ENCODE data around the gene KCNJ15.

Gene KCNJ15

DNA sequence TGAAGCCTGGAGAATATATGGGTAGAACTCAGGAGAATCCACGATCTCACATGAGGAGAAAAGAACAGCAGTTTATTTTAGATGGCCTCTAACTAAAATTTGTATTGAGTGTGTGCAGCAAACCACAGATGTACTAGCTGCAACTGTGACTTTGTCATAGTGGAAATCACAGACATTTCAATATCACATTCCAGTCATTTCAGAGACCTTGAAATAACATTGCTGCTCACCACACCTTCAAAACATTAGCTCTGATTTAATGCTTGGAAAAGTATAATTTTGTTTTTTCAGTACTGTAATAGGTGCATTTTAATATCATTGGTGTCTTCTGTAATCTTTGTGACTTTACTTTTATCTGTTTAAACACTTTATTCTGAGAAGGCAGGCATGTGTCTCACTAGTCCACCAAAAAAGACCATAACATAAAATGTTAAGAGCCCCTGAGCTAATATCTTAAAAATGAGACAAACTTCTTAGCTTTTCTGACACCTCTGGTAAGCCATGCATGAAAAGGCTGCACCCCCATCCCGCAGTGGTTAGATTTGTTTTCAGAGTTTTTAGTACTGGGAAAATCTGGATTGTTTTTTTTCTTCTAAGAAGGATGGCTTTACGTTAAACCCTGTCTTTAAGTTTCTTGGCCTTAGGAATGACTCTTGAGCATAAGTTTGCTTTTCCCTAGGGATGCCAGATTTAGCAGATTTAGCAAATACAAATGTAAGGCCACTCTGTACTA, 30.1 kb downstream of the KCNJ15 start:
- no peak for TF ChIP-seq MYC (IDR thresholded peaks at IDR 0.05; ENCODE audit: low read depth, low read length)
- TF ChIP-seq POLR2A (IDR thresholded peaks at IDR 0.05; ENCODE audit: extremely low read depth, insufficient read length), result no peak
- no peak for TF ChIP-seq CTCF (IDR thresholded peaks at IDR 0.05; ENCODE audit: low read depth, low read length)
- no peak for DNase-seq (ENCODE audit: low read depth)
- no peak overlapping the region for H3K4me3 ChIP-seq (ENCODE audit: low read depth, low read length)

DNA sequence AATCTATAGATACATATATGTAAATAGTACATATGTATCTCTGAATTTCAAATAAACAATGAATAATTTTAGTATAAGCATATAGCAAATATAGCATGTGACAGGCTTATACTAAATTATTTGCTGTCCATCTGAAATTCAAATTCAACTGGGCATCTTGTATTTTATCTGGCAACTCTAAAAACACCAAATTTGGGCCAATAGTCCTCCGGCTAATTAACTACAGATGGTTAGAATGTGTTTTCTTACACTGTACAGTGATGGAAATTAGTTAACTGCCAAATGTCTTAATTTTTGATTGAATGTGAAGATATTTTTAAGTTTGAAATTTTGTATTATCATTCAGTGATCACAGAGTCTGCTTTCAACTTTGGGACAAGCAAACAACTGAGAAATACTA, 30.7 kb downstream of the KCNJ15 start:
- DNase-seq (ENCODE audit: low read depth), result no peak
- H3K4me3 ChIP-seq (ENCODE audit: low read depth, low read length), result no peak overlapping the region
- TF ChIP-seq, protein P1, sequence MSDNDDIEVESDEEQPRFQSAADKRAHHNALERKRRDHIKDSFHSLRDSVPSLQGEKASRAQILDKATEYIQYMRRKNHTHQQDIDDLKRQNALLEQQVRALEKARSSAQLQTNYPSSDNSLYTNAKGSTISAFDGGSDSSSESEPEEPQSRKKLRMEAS (IDR thresholded peaks at IDR 0.05; ENCODE audit: low read depth, low read length), result no peak
- TF ChIP-seq CTCF (IDR thresholded peaks at IDR 0.05; ENCODE audit: low read depth, low read length) (no peak), POLR2A (IDR thresholded peaks at IDR 0.05; ENCODE audit: extremely low read depth, insufficient read length) (no peak), MYC (IDR thresholded peaks at IDR 0.05; ENCODE audit: low read depth, low read length) (no peak)

- no peak overlapping the region for H3K4me3 ChIP-seq (ENCODE audit: low read depth, low read length)
- peak; percentile 90 for DNase-seq (ENCODE audit: low read depth)
- TF ChIP-seq, protein P1 (IDR thresholded peaks at IDR 0.05; ENCODE audit: low read depth, low read length), result no peak
- no peak for TF ChIP-seq POLR2A (IDR thresholded peaks at IDR 0.05; ENCODE audit: extremely low read depth, insufficient read length)
- no peak for TF ChIP-seq MYC (IDR thresholded peaks at IDR 0.05; ENCODE audit: low read depth, low read length)
- TF ChIP-seq CTCF (IDR thresholded peaks at IDR 0.05; ENCODE audit: low read depth, low read length), result no peak
Observed at GRCh38 chr21:38289705-38290485, 33.1 kb downstream of the KCNJ15 start.

DNA sequence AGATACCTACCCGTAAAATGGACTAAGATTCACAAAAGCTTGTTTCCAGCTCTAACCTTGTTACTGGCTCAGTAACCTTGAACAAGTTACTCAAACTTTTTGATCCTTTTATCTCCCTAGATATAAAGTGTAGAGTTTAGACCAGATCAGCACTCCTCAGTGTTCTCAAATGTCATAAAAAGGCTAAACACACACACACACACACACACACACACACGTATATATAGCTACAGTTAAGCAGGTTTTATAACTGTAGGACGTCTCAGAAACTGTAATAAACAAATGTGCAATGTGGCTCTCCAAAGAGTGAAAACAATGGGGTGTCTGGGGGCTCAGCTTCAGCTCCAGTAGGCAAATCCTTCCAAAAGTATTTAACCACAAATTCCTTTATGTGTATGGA, 34.0 kb downstream of the KCNJ15 start:
- H3K4me3 ChIP-seq (ENCODE audit: low read depth, low read length), result no peak overlapping the region
- TF ChIP-seq, protein P1 (IDR thresholded peaks at IDR 0.05; ENCODE audit: low read depth, low read length), result no peak
- no peak for TF ChIP-seq CTCF (IDR thresholded peaks at IDR 0.05; ENCODE audit: low read depth, low read length)
- TF ChIP-seq POLR2A (IDR thresholded peaks at IDR 0.05; ENCODE audit: extremely low read depth, insufficient read length), result no peak
- TF ChIP-seq MYC (IDR thresholded peaks at IDR 0.05; ENCODE audit: low read depth, low read length), result no peak
- no peak for DNase-seq (ENCODE audit: low read depth)

DNA sequence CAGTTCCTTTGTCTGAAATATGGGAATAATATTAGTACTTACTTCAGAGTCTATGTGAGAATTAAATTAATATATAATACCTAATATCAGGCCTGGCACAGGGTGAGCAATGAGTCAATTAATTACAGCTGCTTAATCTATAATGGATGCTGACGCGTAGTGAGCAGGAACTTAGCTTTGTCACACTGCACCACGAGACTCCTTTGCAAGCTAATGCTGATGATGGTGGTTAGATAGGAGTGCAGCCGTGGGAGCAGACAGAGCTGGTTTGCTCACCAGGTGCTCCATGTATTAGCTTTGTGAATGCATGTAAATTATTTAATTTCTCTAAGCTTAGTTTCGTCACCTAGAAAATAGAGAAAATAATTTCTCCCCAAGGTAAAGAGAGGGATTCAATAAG, 35.1 kb downstream of the KCNJ15 start:
- no peak overlapping the region for H3K4me3 ChIP-seq (ENCODE audit: low read depth, low read length)
- no peak for TF ChIP-seq POLR2A (IDR thresholded peaks at IDR 0.05; ENCODE audit: extremely low read depth, insufficient read length)
- TF ChIP-seq, protein P1 (IDR thresholded peaks at IDR 0.05; ENCODE audit: low read depth, low read length), result no peak
- no peak for TF ChIP-seq MYC (IDR thresholded peaks at IDR 0.05; ENCODE audit: low read depth, low read length)
- no peak for TF ChIP-seq CTCF (IDR thresholded peaks at IDR 0.05; ENCODE audit: low read depth, low read length)
- no peak for DNase-seq (ENCODE audit: low read depth)

Measured in NB4 (cell line).